Heart left ventricle (tissue), 16 donors: Measurements from ENCODE around the gene EDEM1. TPM values are rescaled to one million over a fixed set of nuclear protein-coding genes. Genes with fewer than 3 reads are reported as not detected.

ENCODE experiments used
- ATAC-seq, 4 donors: fragments of 200-7000 bp; cut with Tn5 transposase; one replicate each; pipeline ENCODE4 v1.9.1; 2020 to 2022; ENCODE audit warnings: moderate library complexity in 4 of 4, mild to moderate bottlenecking in 3 of 4, moderate number of reproducible peaks in 1 of 4
- DNase-seq, 5 donors: peaks; one replicate each; pipeline ENCODE4 v3.0.0-alpha.2; 2020
- H3K27ac ChIP-seq, 12 donors: fragments of 200-600 bp; sonication (generic) in 4 of 12; one replicate each; pipeline versions ENCODE4 v1.5.0 to v1.8.0; 2016 to 2022; ENCODE audit warnings: mild to moderate bottlenecking in 2 of 12
- H3K27me3 ChIP-seq, 9 donors: fragments of 200-600 bp; sonication (generic) in 2 of 9; one replicate each; pipeline versions ENCODE4 v1.5.1 to v1.8.0; 2016 to 2022; ENCODE audit warnings: mild to moderate bottlenecking in 3 of 9
- H3K36me3 ChIP-seq, 9 donors: fragments of 200-600 bp; sonication (generic) in 2 of 9; one replicate each; pipeline versions ENCODE4 v1.5.0 to v1.8.0; 2018 to 2022; ENCODE audit warnings: mild to moderate bottlenecking in 2 of 9
- H3K4me1 ChIP-seq, 12 donors: fragments of 200-600 bp; sonication (generic) in 4 of 12; one replicate each; pipeline versions ENCODE4 v1.5.0 to v1.8.0; 2016 to 2022; ENCODE audit warnings: mild to moderate bottlenecking in 3 of 12
- H3K4me3 ChIP-seq, 12 donors: fragments of 200-600 bp; sonication (generic) in 4 of 12; one replicate each; pipeline versions ENCODE4 v1.5.0 to v1.8.0; 2017 to 2022; ENCODE audit warnings: mild to moderate bottlenecking in 9 of 12, moderate library complexity in 4 of 12
- H3K9me3 ChIP-seq, 12 donors: fragments of 200-600 bp; sonication (generic) in 4 of 12; one replicate each; pipeline versions ENCODE4 v1.5.0 to v1.8.0; 2016 to 2022; ENCODE audit warnings: mild to moderate bottlenecking in 1 of 12
- POLR2A ChIP-seq, 2 donors: fragments of 450-650 bp; IDR thresholded peaks; one replicate each; pipeline ENCODE4 v1.6.1; 2017; ENCODE audit warnings: antibody characterized with exemption in 2 of 2, mild to moderate bottlenecking in 2 of 2, moderate library complexity in 2 of 2
- WGBS, 4 donors: extraction: QIAGEN DNeasy Blood & Tissue Kit in 2 of 4; methylation state at CpG; one replicate each; pipeline versions ENCODE4 v1.1.5 to v1.1.7; 2013 to 2018; 5-methylcytosine and 5-hydroxymethylcytosine counted together
- intact Hi-C, 10 donors: fragments of 100-400 bp; cut with DNase I; formaldehyde crosslinking; loops; one replicate each; pipeline versions ENCODE4 v1.11.1 to v1.14.2; 2022
- polyA plus RNA-seq, 2 donors: library from polyadenylated mRNA; stranded (reverse); fragments of 200-250 nt; gene quantifications; one replicate each; pipeline ENCODE4 v1.2.3, GENCODE V29; 2013
- total RNA-seq, 9 donors: library from RNA; depleted of rRNA in 2 of 9; stranded (reverse); fragments of >200 nt in 2 of 9; fragmentation: NEBNext Ultra II Directional in 3 of 9; extraction: Animal tissue kit (Norgen Biotek cat#: 25700) in 3 of 9; gene quantifications; one replicate each; pipeline versions ENCODE4 v1.1.0 to v1.2.4, GENCODE V29; 2016 to 2023
- TF ChIP-seq, protein P1 (sequence below), 12 donors: fragments of 200-600 bp; sonication (generic) in 4 of 12; IDR thresholded peaks; one replicate each; pipeline versions ENCODE4 v1.5.0 to v1.8.0; 2018 to 2022; ENCODE audit warnings: antibody characterized with exemption in 12 of 12, mild to moderate bottlenecking in 5 of 12
- donor health status: ischemic (EF 13 %, LVEDD 7.1; RV severe dilation, severe dysfunction).
- donor health status: healthy with polysubstance abuse.
- donor health status: DM: no; HTN: yes; CAD: no.
- donor health status: DM: no; HTN: no; CAD: no.
- donor health status: ischemic (EF 25% LVEDD 6.9; RV normal size, moderate dysfunction).
- donor health status: ischemic (EF 25% LVEDD 5.7; RV mildly dilated, moderate dysfunction).
- donor health status: healthy.
- donor health status: DM: yes; HTN: yes; CAD: no.
- donor health status: ischemic (EF 35%, LVEDD 5.7; RV mildly dilated, moderate dysfunction).
- donor health status: nonischemic (EF 11% LVEDD 7.7; RV severe dilation, severe dysfunction).
- donor health status: DM: yes; HTN: yes; CAD: no.
- donor health status: PGD.
- donor health status: ischemic (EF 29% LVEDD 5.4; RV normal size, mild dysfunction).
- donor health status: nonischemic (EF 23%, LVEDD 6.1; RV moderate dilation, normal function).

The EDEM1 gene
- total and polyA plus RNA-seq, 11 donors: 1.9 to 24.6 (median 9.5) TPM

DNA sequence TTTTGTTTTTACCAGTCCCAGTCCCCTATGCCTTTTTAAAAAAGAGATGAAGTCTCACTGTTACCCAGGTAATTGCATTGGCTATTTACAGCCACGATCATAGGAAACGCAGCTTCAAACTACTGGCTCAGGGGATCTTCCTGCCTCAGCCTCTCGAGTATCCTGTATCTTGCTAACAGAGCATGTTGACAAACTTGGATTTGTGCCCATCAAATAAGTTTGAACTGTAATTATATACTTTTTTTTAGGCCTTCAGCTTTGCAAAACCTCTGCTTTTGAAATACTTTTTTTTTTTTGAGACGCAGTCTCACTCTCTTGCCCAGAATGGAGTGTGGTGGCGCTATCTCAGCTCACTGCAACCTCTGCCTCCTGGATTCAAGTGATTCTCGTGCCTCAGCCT lies 3.0 kb upstream of the EDEM1 start:
- peaks cover 0 to 56% (median 18%) of the 10 kb centered on the region in 12 donors for H3K4me1 ChIP-seq
- H3K27me3 ChIP-seq: no peaks in the 10 kb centered on the region
- no peaks in the 10 kb centered on the region for H3K9me3 ChIP-seq
- intact Hi-C loops: loop anchor here in 2 of 10 donors (5.0 to 10.0 kb wide), 2 partner anchors 57 to 470 kb away; no protein-coding TSS in a partner anchor
- H3K27ac ChIP-seq: no peak overlapping the region
- 52 to 62% (median 59%) methylated on average over 6 of the region's 6 CpGs for WGBS, 4 donors
- no peak for TF ChIP-seq POLR2A (IDR thresholded peaks at IDR 0.05)
- TF ChIP-seq, protein P1, sequence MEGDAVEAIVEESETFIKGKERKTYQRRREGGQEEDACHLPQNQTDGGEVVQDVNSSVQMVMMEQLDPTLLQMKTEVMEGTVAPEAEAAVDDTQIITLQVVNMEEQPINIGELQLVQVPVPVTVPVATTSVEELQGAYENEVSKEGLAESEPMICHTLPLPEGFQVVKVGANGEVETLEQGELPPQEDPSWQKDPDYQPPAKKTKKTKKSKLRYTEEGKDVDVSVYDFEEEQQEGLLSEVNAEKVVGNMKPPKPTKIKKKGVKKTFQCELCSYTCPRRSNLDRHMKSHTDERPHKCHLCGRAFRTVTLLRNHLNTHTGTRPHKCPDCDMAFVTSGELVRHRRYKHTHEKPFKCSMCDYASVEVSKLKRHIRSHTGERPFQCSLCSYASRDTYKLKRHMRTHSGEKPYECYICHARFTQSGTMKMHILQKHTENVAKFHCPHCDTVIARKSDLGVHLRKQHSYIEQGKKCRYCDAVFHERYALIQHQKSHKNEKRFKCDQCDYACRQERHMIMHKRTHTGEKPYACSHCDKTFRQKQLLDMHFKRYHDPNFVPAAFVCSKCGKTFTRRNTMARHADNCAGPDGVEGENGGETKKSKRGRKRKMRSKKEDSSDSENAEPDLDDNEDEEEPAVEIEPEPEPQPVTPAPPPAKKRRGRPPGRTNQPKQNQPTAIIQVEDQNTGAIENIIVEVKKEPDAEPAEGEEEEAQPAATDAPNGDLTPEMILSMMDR (IDR thresholded peaks at IDR 0.05): no peak
- H3K36me3 ChIP-seq: peaks cover 0 to 31% (median 26%) of the 10 kb centered on the region in 9 donors
- no peak overlapping the region for H3K4me3 ChIP-seq
- no peak for ATAC-seq
- no peak for DNase-seq

- no peak for DNase-seq
- Histone ChIP-seq H3K9me3 (no peaks in the 10 kb centered on the region), H3K27me3 (no peaks in the 10 kb centered on the region), H3K27ac (peak overlapping the region in 2 of 12 donors; percentile 19 to 99), H3K36me3 (peaks cover 0 to 25% (median 19%) of the 10 kb centered on the region in 9 donors), H3K4me3 (no peak overlapping the region), H3K4me1 (peaks cover 0 to 63% (median 23%) of the 10 kb centered on the region in 12 donors)
- TF ChIP-seq, protein P1 (IDR thresholded peaks at IDR 0.05): no peak
- no peak for TF ChIP-seq POLR2A (IDR thresholded peaks at IDR 0.05)
- intact Hi-C loops: loop anchor here in 6 of 10 donors (5.0 to 10.0 kb wide), 4 partner anchors 48 to 470 kb away; partner anchors contain the start of gene ARL8B (in 5 of the 6)
- WGBS, 4 donors: 74 to 78% (median 77%) methylated on average over 5 of the region's 5 CpGs
- no peak for ATAC-seq
Observed at GRCh38 chr3:5185093-5185673, 2.3 kb upstream of the EDEM1 start.

GRCh38 chr3:5186089-5186857 lies 1.2 kb upstream of the EDEM1 start:
- peak overlapping the region in 11 of 12 donors; percentile 40 to 99 (median 90) for H3K4me3 ChIP-seq
- no peak for TF ChIP-seq POLR2A (IDR thresholded peaks at IDR 0.05)
- TF ChIP-seq, protein P1 (IDR thresholded peaks at IDR 0.05): no peak
- H3K4me1 ChIP-seq: peaks cover 0 to 74% (median 28%) of the 10 kb centered on the region in 12 donors
- intact Hi-C loops: loop anchor here in 9 of 10 donors (2.0 to 10.0 kb wide), 5 partner anchors 49 to 471 kb away; partner anchors contain the start of gene ARL8B (in 8 of the 9)
- WGBS, 4 donors: 64 to 71% (median 67%) methylated on average over 6 of the region's 6 CpGs
- no peaks in the 10 kb centered on the region for H3K27me3 ChIP-seq
- peak overlapping the region in 9 of 12 donors; percentile 64 to 99 (median 84) for H3K27ac ChIP-seq
- H3K36me3 ChIP-seq: peaks cover 0 to 14% (median 9%) of the 10 kb centered on the region in 9 donors
- DNase-seq (no peak), ATAC-seq (no peak)
- no peaks in the 10 kb centered on the region for H3K9me3 ChIP-seq

DNA sequence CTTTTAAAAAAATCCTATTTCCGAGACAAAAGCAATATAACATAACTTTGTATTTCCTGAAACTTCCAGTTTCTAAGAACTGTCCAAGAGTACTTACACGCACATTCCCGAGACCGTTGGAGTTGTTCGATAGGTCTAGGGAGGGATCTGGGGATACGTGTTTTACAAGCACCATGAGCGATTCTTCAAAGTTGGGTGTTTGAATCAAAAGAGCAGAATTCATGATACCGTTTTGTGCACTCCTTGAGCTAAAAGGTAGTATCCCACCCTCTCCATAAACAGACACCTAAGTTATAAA lies 700 bp upstream of the EDEM1 start:
- TF ChIP-seq, protein P1 (IDR thresholded peaks at IDR 0.05): no peak
- TF ChIP-seq POLR2A (IDR thresholded peaks at IDR 0.05): no peak
- no peak for DNase-seq
- no peak for ATAC-seq
- no peaks in the 10 kb centered on the region for H3K27me3 ChIP-seq
- no peaks in the 10 kb centered on the region for H3K9me3 ChIP-seq
- H3K4me3 ChIP-seq: peak overlapping the region; percentile 40 to 99 (median 88)
- H3K4me1 ChIP-seq: peaks cover 0 to 79% (median 29%) of the 10 kb centered on the region in 12 donors
- intact Hi-C loops: loop anchor here in 9 of 10 donors (1.0 to 10.0 kb wide), 6 partner anchors 50 to 472 kb away; partner anchors contain the start of gene ARL8B (in 9 of the 9)
- WGBS, 4 donors: 4 to 7% (median 6%) methylated on average over 8 of the region's 8 CpGs
- peak overlapping the region; percentile 15 to 99 (median 82) for H3K27ac ChIP-seq
- peaks cover 0 to 8% (median 4%) of the 10 kb centered on the region in 9 donors for H3K36me3 ChIP-seq
